Measurements from ENCODE around the gene GMNC.

The GMNC gene

DNA sequence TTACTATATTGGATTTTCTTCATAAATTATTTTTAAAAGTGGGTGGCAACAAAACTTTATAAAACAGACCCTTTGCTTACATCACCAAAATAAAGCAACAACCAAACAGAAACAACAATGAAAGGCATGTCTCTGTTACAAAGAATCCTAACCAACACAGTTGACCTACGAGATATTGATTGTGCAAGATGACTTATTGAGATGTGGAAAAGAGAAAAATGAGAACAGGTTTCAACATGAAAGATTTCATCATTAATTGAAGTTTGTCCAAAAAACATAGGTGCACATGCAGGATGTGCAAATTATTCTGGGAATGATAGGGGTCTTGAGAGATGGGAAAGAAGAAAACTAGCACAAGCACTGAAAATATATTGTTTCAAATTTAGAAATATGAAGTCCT lies 9.0 kb downstream of the GMNC start:
- DNase-seq (ENCODE audit: extremely low spot score, insufficient read length, low read depth) (no peak), FAIRE-seq (no peak)

DNA sequence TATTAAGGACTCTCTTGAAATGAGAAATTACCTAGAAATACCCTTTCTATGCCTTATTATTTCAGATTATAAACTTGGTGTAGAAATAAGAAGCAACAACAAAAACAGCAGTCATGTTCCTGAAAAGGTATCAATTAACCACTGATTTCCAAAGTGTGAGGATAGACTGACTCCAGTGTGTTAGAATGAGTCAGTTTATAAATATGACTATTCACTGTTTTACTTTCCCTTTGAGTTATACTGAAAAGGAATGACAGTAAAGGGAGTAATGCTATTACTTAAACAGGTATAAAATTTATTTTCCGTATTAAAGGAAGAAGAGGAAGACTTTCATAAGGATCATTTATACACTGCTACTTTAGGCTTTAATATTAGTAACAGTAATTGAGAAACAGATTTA lies 12.9 kb downstream of the GMNC start:
- DNase-seq (ENCODE audit: extremely low spot score, insufficient read length, low read depth) (no peak), FAIRE-seq (no peak)

DNA sequence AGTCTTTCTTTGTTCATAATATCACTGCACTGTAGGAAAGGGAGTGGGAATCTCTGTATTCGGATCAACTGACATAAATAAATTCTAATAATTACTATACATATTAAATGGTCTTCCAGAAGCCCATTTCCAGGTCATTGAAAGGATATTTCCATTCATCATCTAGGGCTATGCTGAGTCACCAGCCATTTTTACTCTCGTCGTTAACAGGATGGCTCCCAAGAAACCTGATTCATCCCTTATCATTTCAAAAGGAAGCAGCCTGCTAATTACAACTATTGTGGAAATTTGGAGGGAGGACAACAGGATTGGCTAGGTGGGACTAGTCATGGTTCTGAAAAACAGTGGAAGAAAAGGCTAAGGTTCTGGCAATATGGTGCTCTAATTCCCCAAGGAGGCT lies 13.6 kb downstream of the GMNC start:
- DNase-seq (ENCODE audit: extremely low spot score, insufficient read length, low read depth) (no peak), FAIRE-seq (no peak)

DNA sequence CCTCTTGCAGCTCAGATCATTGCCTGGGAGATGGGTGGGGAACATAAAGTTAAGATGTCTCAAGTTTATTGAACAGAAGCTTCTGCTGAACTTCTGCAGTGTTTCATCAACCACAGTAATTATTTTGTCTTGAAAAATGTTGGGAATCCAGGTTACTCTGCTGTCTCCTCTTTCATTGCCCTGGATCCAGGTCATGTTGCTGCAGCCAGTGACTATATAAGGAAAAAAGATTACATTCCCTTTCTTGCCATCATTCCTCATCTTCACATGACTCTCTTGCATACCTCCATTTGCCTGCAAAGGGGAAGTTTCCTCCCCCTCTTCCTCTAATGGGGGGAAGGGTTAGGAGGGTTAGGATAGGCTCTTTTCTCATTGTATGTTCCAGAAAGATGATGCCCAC lies 15.1 kb downstream of the GMNC start:
- DNase-seq (ENCODE audit: extremely low spot score, insufficient read length, low read depth) (no peak), FAIRE-seq (no peak)

DNA sequence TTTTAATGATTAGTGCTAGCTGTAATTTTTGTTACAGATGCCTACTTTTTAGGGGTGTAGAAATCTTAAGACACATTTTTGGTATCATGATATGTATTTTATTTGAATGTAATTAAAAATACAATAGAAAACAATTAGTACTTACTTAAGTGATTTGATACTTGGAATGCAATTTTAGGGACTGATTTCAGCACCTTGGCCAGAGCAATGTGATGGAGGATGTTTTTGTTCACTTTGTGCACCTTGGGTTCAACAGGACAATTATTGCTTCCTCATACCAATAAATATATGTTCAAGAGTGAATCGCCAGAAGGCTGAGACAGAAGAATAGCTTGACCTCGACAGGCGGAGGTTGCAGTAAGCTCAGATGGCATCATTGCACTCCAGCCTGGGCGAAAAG lies 22.3 kb downstream of the GMNC start:
- FAIRE-seq (no peak), DNase-seq (ENCODE audit: extremely low spot score, insufficient read length, low read depth) (no peak)

DNA sequence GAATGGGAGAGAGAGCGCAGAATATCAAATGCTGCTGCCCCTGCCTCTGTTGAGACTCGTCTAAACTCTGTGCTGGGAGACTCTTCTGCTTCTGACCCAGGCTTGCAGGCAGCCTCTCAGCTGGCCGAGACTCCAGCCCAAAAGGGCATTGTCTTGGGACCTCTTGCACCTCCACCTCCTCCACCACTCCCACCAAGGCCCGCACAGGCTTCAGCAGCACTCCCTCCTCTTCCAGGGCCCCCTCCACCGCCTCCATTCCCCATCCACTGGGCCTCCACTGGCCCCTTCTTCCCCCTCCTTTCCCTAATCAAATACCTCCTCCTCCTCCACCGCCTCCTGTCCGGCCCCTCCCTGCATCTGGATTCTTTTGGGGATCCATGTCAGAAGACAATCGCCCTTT lies 31.3 kb downstream of the GMNC start:
- FAIRE-seq (no peak), DNase-seq (ENCODE audit: extremely low spot score, insufficient read length, low read depth) (no peak)

DNA sequence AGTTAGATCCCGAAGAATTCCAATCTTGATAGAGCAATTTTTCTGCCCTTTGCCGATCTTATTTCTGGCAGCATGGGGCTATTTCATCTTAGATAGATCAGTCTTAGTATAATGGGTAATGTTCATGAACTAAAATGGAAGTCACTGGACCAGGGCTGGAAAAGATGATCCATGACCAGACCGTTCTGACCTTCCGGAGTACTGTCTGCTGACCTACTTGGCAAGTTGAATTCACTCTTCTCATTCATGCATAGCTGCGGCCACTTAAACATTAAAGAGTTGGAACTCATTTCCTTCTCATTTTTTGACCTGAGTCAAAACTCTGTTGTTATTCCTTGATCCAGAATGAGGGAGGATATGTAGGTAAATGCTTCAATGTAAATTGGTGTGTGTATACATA lies 32.5 kb downstream of the GMNC start:
- DNase-seq (ENCODE audit: extremely low spot score, insufficient read length, low read depth) (no peak), FAIRE-seq (no peak)

DNA sequence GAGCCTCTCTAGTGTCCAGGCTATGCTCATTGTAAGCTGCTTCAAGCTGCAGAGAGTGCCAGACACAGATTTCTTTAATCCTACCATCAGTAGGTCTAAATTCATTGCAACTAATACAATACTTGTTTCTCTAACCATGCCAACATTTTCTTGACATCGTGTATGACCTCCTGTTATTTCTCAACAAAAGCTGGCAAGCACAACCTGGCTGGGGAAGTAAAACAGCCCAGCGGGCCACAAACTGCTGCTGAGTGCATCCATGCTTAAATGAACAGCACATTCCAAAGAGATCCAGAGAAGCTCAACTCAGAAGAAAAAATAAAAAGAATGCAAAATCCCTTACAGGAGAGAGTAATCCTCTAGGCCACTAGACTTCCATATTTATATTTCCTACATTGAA lies 36.5 kb downstream of the GMNC start:
- FAIRE-seq (no peak), DNase-seq (ENCODE audit: extremely low spot score, insufficient read length, low read depth) (no peak)

DNA sequence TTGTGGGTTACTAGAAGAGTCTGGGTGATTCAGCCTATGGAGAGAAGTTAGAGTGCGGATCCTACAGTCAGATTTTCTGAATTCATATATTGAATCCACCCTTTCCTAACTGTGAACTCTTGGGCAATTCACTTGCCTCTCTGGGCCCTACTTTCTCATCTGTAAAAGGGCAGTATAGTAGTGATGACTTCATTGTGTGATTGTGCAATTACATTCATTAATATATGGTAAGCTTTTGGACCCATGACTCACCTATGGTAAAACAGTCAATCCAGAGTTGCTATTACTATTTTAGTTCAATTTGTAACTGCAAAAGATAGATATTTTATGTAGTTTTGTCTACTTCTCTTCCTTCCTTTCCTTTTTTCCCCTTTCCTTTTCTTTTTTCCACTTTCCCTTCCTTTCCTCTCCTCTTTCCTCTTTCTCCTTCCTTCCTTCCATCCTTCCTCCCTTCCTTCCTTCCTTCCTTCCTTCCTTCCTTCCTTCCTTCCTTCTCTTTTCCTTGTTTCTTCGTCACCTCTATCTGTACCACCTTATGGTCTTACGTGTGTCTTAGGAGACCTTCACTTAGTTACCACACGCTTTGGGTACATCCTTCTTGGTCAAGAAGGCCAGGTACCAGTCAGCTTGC lies 37.0 kb downstream of the GMNC start:
- FAIRE-seq (no peak), DNase-seq (ENCODE audit: extremely low spot score, insufficient read length, low read depth) (no peak)

DNA sequence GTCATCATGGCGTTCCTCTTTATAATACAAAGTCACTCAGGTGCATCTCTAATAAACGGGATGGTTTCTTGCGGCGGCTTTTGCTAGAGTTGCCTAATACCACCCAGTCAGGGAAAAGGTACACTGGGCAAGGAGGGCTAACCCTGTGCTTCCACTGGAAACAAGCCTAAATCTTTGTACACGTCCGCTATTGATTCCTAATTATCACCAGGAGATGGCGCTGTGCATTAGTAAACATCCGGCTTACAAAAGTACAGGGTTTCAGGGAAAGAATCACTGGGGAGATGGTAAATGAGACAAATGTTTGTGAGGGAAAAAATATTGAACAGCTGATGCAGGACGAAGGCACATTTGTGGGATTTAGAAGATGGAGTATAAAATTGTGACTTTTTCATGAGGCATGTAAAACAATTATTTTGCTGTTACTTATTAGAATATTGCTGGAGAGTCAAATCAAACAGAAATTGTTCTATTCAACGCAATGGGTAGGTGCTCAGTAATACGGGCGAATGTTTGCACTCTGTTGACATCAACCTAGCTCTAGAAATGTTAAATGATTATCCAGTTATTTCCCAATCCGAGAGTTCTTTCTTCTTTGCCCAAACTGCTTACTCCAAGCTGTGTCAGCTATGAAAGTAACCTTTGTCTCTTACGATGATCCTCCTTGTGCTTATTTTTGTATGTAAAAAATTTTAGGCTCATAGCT lies 50.6 kb downstream of the GMNC start:
- DNase-seq (ENCODE audit: extremely low spot score, insufficient read length, low read depth) (peak; percentile 2), FAIRE-seq (peak; percentile 80)

DNA sequence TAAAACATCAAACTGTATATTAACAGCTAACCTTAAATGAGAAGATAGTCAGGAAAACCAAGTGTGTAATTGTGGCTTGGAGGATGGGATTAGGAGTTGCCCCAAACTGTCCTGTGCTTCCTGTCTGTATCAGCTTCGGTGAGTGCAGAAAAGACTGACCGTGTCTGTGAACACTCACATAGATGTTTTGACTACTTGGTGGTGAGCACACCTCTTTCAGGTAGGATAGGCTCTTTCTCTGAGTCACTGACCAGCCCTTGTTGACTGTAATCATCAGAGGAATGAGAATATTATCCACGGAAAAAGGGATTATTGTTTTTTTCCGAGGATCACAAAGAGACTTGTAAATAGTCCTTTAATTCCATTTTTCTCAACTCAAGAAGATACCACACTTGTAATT lies 51.5 kb downstream of the GMNC start:
- FAIRE-seq, result no peak
- no peak for DNase-seq (ENCODE audit: extremely low spot score, insufficient read length, low read depth)

DNA sequence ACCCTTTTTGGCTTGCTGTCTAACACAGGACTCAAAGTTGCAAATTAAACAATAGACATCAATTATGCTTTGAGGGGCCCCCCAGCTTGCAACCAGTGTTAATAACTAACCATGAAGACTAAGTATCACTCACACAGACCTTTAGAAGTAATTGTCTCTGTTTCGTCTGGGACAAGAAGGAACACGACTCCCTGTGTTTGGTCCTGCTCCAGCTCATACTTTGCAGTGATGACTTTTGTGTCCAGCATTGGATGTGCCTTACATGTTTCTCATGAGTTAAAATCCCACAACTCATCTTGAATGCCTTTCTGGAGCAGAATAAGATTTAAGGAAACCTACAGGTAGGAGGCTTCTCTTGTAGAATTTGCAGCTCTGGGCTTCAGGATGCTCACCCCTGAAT lies 53.1 kb downstream of the GMNC start:
- no peak for FAIRE-seq
- no peak for DNase-seq (ENCODE audit: extremely low spot score, insufficient read length, low read depth)

DNA sequence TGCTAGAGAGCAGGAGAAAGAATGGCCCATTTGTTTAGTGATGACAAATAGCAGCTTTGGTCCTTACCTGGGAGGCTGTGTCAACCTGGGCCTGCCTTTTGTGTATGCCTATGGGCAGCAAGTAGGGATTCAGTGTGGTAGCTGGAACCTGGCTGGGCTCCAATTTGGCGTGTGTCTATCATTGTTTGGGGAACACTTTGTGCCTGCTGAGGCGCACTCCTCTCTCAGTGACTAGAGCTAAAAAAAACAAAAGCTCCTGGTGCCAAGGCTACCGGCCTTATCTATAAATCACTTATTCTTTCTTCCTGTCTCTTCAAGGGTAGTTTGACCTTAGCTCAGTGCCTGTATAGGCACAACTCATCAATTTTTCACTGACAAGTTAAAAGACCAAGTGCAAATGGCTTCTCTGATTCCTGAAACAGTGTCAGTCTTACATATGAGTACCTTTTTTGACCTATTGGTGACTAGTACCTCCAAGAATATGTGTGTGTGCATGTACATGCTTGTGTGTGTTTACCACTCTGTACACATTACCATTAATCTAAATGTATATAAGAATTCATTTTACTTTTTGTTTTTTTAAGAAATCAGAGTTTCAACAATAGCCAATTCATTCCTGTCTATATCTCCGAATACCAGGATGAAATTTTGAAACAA lies 54.6 kb downstream of the GMNC start:
- FAIRE-seq (no peak), DNase-seq (ENCODE audit: extremely low spot score, insufficient read length, low read depth) (no peak)
